GM21737 (cell line): ENCODE data around the gene PANK4.

Experiments
- ATAC-seq: cut with Tn5 transposase; IDR thresholded peaks from one replicate; pipeline ENCODE4 v1.9.1; 2021; ENCODE audit warnings: mild to moderate bottlenecking, moderate library complexity; ENCODE audit not compliant: unreplicated experiment

Gene PANK4

DNA sequence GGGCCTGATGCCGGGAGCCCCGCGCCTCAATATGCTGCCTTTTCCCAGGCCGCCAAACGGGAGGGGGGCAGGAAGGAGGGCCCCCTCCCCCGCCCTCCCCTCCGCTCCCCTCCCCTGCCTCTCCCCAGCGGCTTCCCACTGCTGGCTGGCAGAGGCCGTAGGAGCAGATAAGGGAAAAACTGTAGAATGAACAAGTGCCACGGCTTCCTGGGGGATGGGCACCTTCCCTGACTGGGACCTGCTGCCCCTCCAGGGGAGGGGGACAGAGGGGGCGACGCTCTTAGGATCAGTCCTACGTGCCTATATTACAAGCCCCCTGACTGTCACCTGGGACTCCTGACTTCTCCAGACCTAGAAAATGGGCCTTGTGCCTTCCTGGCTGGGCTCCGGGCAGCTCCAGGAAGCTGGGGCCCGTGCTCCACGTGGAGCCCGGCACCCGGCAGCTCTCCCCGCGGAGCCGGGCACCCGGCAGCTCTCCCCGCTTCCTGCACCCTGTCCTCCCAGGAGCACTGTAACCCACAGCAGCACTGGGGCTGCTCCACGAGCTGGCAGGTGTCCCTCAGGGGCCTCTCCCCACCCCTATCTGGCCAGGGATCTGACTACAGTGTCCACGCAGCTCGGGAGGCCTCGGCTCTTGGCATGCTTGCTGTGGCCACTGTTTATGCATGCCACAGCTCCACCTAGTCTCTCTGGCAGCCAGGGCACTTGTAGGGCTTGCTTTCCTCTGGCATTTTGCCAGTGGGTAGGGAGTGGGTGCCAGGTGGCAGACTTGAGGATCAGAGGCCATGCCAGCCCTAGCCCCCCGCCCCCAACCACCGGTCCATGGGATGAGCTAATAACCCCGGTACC lies 4.3 kb upstream of the PANK4 start:
- no peak for ATAC-seq

DNA sequence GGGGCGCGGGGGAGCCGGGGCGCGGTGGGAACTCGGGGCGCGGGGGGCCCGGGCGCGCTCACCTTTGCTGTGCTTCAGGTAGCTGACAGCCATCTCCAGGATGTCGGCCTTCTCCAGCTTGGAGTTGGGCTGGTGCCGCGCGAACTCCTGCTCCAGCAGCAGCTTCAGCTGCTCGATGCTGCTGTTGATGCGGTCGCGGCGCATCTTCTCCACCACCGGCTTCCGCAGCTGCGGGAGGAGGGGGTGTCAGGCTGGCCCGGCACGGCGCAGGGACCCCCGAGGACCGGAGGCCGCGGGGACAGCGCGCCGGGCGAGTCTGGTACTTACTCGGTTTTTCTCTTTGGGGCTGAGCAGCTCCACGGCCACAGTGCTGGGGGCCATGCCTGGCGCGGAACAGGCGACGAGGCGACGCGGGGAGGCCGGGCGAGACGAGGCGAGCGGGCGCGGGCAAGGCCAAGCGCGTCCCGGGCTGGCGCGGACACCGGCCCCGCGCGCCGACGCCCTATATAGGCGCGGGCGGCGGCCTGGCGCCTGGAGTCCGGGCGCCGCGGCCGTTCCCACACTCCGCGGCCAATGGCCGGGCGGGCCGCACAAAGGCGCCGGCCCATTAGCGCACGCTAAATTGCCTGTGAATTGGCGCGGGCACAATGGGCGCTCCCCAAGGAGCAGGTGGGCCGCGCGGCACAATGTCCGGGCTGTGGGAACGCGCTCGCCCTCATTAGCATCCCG lies 3.6 kb upstream of the PANK4 start, which contains the start of gene HES5:
HES5 (minus strand) TSS at position 480 of the 729 bp plus-strand sequence; CDS start at position 381, 99 bp downstream.
- ATAC-seq, result no peak

DNA sequence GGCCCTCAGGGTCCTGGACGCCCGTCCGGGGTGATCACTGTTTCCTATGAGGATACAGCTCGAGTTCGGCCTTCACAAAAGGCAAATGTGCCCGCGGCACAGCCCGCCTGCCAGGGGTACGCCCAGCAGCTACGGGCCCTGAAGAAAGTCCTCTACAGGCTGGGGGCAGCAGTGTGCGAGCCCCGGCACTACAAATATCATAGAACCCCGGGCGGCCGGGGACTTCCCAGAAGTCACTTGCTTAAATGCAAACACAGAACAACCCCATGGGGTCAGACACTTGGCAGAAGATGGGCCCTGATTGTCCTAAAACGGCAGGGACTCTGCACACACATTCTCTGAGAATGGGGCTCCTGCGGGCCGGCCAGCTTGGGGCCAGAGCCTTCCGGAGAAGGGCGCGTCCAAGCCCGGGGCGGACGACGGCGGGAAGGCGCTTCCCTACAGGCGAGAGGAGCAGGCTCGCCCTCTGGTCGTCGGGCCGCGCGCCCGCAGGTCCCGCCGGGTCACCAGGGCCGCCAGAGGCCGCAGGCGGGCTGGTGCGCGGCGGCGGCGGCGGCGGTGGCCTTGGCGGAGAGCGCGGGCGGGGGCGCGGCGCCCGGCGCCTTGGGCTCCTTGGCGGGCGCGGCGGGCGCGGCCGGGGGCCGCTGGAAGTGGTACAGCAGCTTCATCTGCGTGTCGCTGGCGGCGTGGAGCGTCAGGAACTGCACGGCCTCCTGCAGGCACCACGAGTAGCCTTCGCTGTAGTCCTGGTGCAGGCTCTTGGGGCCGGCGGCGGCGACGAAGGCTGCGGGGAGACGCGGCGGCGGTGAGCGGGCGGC lies 2.8 kb upstream of the PANK4 start:
- ATAC-seq, result no peak

DNA sequence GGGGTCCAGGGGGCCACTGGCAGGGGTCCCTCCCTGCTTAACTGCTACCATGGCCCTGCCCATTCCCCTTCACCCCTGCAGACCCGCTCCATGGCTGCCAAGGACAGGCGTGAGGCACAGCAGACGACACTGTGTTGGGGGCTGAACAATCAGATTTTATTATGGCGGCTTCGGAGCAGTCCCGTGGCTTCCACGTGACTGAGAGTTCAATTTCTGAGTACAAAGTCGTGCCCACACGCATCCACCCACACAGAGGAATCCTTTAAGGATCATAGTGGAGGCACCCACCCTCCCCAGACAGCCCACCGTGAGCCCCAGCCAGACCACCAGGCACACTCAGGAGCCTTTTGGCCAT lies 2.2 kb upstream of the PANK4 start:
- no peak for ATAC-seq

DNA sequence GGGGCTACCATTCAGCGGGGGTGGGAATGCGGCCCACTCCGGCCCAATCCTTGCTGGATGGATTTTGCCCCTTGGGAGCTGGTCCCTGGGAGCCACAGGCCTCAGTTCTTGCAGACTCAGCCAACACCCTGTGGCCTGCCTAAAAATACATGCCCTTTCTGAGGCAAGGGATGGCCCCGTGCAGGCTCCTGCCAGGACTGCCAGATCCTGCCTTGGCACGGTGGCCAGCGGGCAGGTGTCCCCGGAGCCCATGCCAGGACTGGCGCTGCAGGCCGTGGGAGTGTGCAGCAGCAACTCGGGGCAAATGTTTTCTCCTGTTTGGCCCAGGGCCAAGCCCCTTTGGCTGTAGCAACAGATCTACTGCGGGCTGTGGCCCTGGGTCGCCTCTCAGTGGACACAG lies 1.6 kb upstream of the PANK4 start:
- no peak for ATAC-seq

DNA sequence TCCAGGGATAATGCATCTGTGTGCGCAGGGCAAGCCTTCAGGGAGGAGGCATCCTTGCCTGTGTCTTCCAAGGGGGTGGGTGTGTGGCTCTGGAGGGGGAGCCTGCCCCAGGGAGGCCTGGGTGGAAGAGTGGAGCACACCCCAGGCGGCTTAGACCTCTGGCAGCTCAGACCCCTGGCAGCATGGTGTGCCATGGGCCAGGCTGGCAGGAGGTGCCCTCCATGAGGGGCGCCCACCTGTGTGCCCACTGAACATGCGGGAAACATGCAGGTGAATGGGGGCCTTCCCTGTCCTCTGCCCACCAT lies 1.1 kb upstream of the PANK4 start:
- ATAC-seq, result no peak

DNA sequence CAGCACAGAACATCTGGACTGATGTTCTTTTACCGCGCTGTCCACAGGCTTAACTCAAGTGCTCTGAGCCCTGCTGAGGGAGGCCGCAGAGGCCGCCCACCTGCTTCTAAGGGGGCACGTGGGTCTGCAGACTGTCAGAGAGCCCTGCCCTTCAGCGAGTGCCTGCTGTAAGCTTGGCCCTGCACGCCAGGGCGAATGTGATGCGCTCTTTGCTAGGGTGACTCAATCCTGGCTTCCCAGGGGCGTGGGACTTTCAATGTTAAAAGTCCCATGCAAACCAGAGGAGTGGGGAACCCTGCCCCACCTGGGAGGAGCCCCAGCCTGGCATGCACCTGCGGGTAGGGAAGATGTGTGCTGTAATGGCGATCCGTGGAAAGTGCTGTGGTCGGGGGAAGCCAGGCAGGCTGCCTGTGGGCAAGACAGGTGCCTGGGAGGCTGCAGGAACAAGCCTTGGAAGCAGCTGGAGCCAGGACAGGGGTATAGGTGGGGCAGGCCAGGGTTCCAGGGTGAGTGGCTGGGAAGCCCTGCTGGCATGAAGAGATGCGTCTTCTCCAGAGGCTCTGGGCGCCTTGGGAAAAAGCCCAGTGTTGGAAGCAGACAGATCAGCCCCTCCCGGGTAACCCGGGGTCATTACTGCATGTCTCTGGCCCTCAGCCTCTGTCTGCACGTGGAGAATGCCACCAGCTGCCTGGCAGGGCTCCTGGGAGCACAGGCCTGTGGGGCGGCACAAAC lies 594 bp upstream of the PANK4 start:
- ATAC-seq, result peak; percentile 25

DNA sequence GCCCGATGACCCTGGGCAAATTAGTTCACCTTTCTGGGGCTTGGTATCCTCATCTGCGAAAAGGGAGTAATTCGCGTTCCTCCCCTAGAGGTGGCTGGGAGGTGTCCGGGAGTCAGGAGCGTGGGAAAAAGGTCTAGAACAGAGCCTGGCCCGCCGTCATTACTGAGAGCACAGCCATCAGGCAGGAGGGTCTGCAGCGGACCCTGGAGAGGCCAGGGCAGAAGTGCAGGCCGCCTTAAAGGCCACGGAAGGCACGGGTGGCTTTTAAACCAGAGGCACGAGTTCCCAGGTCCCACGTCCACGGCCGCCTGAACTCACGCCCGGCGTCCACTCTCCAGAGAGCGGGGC lies 850 bp downstream of the PANK4 start:
- ATAC-seq, result no peak

DNA sequence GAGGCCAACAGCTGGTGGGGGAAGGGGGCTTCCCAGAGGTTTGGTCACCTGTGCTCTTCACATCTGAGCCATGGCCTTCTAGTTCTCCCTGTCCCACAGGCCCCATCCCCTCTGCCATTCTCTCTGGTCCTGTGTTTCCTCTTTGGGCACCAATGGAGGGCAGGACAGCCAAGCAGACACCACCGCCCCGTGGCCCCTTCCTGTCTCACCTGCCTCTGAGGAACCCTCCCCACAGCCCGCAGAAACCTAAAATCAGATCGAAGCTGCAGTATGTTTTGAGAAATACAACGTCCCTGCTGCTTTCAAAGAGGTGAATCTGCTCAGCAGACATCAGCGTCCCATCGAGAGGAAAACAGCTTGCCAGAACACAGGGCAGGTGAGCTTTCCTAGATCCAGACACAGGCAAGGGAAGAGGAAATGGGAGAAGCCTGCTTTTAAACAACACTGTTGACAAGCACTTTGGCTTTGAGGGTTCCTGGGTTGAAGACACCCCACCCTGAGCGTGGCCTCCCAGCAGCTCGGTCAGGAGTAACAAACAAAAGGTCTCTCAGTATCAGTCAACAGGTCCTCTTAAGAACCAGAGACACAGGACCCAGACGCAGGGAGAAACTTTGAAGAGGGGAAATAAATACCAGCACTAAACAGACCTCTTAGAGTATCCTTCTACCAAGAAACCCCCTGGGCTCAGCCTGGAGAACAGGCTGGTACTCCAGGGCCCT lies 2.3 kb downstream of the PANK4 start:
- no peak for ATAC-seq

DNA sequence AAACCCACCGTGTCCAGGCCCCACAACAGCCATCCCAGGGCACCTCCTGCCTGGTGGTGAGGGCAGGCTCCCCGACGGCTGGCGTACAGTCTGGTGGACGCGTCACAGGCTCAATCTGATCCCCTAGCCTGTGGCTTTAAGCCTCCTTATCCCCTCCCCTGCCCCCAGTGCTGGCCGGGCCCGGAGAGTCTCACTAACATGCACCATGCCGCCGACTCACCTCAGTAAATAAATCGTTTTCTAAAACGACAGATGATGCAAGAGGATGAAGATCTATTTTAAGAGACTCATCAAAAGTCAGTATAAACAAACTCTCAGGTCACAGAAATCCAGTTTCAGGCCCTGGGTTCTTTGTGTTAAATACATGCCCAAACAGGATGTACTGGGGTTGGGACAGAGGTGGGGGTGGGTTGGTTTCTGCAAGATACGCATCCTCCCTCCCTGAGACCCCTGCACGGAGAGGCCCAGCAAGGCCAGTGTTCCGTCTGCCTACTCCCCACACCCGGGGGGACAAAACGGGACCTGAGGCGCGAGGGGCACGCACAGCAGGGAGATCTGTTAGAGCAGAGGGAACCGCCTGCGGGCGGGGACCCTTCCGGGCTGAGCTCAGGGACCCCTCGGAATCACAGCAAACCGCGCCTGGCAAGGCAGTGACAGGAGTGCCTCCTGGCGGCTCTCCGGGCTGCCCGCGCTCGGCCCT lies 3.1 kb downstream of the PANK4 start:
- no peak for ATAC-seq

DNA sequence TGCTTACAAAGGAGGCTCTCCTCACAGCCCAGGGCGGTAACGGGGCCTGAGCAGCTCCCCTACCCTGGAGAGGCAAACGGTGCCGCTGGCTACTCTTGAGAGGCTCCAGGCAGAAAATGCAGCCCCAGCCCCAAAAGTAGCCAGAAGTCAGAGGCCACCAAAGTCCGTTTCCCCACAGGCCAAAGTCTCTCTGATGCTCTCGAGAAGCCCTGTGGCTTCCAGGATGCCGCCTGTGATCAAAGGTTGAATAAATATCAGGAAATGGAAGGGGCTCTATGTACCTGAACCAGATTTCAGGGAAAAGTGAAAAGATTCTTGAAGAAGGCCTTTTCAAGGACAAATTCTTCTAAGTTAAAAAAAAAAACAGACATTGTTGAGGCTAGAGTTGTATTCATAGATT lies 4.2 kb downstream of the PANK4 start:
- ATAC-seq, result no peak

DNA sequence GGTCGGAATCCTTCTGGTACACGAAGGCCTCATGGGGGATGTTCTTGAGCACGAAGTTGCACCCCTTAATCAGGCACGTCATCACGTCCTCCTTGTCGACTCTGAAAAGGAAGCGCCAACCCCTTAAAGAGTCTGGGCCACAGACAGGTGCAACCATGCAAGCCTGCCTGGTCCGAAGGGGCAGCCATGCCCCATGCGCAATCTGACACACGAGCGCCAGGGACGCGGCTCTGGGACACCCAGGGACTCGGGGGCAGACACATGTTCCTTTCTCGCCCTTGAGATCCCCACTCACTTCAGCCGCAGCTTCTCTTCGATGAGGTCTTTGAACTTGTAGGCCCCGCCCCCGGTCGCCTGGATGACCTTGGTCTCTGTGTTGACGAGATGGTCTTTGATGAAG lies 5.6 kb downstream of the PANK4 start:
- ATAC-seq, result no peak

DNA sequence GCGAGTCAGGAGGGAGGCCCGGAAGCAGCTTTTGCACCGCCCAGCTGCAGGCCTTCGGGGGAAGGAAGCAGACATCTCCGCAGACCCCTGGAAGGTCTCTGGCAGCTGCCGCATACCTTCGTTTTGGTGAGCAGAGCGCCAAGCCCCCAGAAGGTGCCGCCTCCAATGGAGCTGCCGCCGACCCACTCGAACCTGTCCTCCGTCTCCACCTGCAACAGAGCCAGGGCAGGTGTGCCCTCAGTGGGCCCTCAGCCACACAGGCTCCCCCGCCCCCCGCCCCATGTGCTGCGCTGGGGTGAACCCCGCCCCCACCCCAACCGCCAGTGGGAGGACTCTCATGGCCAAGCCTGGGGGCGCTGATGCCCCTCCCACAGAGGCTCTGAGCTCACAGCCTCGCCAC lies 6.2 kb downstream of the PANK4 start:
- ATAC-seq, result no peak

DNA sequence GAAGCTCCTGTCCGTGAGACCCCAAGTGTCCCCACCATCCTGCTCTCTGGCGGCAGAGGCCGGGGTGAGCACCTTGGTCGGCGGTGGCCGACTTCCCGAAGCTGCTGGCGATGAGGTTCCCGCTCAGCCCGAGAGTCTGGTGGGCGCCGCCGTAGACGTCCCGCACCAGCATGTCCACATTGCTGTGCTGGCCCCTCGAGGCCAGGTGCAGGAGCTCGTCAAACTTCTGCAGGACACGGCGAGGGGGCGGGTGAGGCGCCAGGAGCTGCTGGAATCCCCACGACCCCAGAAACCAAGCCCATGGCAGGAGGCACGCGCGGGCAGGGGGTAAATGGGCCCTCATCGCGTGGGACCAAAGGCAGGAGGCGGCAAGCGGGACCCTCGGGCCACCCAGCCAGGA lies 6.7 kb downstream of the PANK4 start:
- no peak for ATAC-seq

DNA sequence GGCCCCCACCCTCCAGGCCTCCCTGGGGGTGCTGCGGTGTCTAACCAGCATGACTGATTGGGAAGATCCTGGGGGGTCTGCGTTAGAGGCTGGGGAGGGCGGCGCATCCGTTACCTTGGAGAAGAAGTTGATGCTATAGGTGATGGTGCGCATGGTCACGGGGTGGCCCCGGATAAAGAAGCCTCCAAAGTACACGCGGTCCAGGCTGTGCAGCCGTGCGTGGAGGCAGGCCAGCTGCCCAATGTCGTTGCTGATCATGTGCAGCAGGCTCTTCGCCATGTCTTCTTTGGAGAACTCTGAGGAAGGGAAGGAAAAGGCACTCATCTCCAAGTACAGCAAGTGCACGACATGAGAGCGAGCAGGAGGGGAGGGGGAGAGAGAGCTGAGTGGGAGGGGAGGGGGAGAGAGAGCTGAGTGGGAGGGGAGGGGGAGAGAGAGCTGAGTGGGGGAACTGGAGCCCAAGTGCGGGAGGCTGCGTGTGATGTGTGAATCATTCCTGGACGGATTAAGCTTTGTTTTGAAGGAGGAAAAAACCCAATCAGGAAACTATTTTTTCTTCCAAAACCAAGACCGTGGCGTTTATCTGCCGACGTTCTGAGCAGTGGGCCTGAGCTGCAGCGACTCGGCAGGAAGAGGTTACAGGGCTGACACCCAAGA lies 7.2 kb downstream of the PANK4 start:
- ATAC-seq, result no peak

DNA sequence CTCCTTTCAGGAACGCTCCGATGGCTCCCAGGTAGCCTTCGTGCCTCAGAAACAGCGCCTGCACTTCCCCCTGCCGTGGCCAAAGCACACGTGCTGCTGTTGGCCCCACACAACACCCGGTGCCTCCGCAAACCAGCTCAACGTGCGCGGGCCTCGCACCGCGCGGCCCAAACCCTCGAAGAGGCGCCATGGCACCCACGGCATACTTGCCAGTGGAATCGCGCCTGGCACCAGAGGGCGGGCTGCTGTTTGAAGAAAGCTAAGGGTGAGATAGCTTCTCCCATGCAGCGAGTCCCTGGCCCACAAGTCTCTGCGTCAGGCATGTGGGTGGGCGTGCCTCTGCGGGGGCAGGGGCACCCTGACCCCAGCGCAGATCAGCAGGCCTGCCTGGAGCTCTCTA lies 7.9 kb downstream of the PANK4 start:
- no peak for ATAC-seq

DNA sequence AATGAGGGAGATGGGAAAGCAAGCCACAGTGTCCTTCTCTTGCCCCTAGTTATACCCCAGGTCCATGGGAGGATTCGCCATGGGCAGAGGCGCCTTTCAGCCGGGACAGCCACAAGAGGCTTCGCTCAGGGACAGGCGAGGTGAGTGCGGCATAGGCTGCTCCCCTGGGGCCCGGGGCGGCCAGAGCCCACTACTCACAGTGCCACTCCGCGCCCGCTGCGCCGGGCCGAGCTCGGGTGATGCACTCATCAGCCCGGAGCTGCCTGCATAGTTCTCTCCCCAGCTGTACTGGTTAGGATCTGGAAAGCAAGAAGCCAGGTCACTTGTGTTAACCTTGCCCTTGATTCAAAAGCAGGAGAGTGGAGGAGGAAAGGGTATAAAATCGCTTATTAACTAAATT lies 8.4 kb downstream of the PANK4 start:
- ATAC-seq, result no peak

DNA sequence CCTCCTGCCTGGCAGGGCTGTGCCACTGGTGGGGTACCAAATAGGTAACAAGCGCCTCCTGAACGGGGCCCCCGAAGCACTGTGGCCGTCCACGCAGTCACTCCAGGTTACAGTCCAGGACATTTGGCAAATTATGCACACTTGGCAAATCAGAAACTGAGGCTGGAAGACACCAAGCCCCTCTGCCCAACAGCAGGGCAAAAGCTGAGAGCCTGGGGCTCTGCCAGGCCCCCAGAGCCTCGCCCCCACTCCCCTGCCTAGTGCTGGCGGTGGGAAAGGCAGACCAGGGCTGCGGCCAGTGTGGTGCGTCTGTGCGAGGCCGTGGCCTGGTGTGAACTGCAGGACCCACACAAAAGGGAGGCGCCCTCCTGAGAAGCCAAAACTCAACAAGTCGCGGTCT lies 9.4 kb downstream of the PANK4 start:
- no peak for ATAC-seq

DNA sequence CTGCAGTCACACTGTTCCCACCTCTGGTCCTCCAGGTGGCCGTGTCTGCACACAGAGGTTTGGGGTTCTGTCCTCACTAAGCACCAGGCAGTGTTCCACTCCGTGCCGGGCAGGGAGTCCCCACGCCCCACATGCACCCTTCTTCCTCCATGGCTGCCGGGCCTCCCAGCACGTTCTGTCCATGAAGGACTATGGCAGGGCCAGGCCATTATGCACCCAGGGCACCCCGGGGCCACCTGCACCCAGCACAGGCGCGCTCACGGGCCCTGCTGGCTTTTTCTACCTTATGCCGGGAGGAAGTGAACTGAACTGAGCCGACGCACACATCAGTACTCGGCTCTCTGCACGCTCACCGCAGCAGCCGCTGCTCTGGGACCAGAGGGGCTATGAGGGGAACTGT lies 10.3 kb downstream of the PANK4 start:
- ATAC-seq, result no peak

DNA sequence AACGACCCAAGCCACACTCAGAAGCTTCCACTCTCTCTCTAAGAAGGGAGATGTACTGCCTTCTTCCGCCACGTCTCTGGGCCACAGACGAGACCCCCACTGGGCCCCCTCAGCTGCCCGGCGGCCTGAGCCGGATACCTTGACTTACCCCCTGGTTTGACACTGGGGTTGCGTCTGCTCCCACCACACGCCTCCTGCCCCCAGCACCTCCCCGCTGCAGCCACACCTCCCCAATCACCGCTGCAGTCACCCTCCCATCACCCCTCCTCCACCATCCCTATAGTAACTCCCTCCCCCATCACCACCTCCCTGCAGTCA lies 10.7 kb downstream of the PANK4 start:
- no peak for ATAC-seq
